ENCODE data around the gene TCF7L1.
"Not testable (repeated sequence)": the region's sequence is repeated elsewhere in the genome, so short reads cannot be mapped to it uniquely, and the experiment has no call there.

TCF7L1 gene

GRCh38 chr2:85310330-85310729 is 177.1 kb downstream of the TCF7L1 start:
- no peak for TF ChIP-seq OSR1 (CRISPR knock-in tag; IDR thresholded peaks at IDR 0.05)
- TF ChIP-seq PPARA (CRISPR knock-in tag; IDR thresholded peaks at IDR 0.05; ENCODE audit: borderline replicate concordance), result no peak
- no peak for TF ChIP-seq TSHZ2 (CRISPR knock-in tag; IDR thresholded peaks at IDR 0.05)
- TF ChIP-seq ZNF565 (CRISPR knock-in tag; conservative IDR thresholded peaks at IDR 0.05; ENCODE audit: low read depth), result no peak
- TF ChIP-seq ZFP30 (CRISPR knock-in tag; IDR thresholded peaks at IDR 0.05), result no peak
- TF ChIP-seq CSRNP3 (CRISPR knock-in tag; IDR thresholded peaks at IDR 0.05), result no peak
- TF ChIP-seq TCF4 (CRISPR knock-in tag; IDR thresholded peaks at IDR 0.05; ENCODE audit: borderline replicate concordance), result no peak
- TF ChIP-seq ZNF8 (CRISPR knock-in tag; IDR thresholded peaks at IDR 0.05), result no peak
- no peak for TF ChIP-seq ESRRG (CRISPR knock-in tag; IDR thresholded peaks at IDR 0.05)
- no peak for TF ChIP-seq ARNTL (CRISPR knock-in tag; IDR thresholded peaks at IDR 0.05; ENCODE audit: borderline replicate concordance, low read depth)
- no peak for TF ChIP-seq BACH2 (CRISPR knock-in tag; IDR thresholded peaks at IDR 0.05; ENCODE audit: borderline replicate concordance)
- TF ChIP-seq POU6F1 (CRISPR knock-in tag; IDR thresholded peaks at IDR 0.05; ENCODE audit: borderline replicate concordance, low read depth), result no peak
- ATAC-seq, result no peak

- TF ChIP-seq ZNF70 (CRISPR knock-in tag; IDR thresholded peaks at IDR 0.05) (no peak), OSR1 (CRISPR knock-in tag; IDR thresholded peaks at IDR 0.05) (no peak), TOX (CRISPR knock-in tag; IDR thresholded peaks at IDR 0.05; ENCODE audit: borderline replicate concordance) (no peak), SNAI2 (CRISPR knock-in tag; IDR thresholded peaks at IDR 0.05) (no peak), PPARA (CRISPR knock-in tag; IDR thresholded peaks at IDR 0.05; ENCODE audit: borderline replicate concordance) (no peak), TCF4 (CRISPR knock-in tag; IDR thresholded peaks at IDR 0.05; ENCODE audit: borderline replicate concordance) (no peak), ZNF565 (CRISPR knock-in tag; conservative IDR thresholded peaks at IDR 0.05; ENCODE audit: low read depth) (no peak)
- ATAC-seq, result no peak
Observed at GRCh38 chr2:85312404-85312803, 179.2 kb downstream of the TCF7L1 start.

GRCh38 chr2:85314884-85315242 is 181.7 kb downstream of the TCF7L1 start:
- no peak for TF ChIP-seq ISL1 (CRISPR knock-in tag; IDR thresholded peaks at IDR 0.05)
- TF ChIP-seq ZNF565 (CRISPR knock-in tag; conservative IDR thresholded peaks at IDR 0.05; ENCODE audit: low read depth), result no peak
- TF ChIP-seq GLIS3 (CRISPR knock-in tag; IDR thresholded peaks at IDR 0.05), result no peak
- no peak for TF ChIP-seq PPARA (CRISPR knock-in tag; IDR thresholded peaks at IDR 0.05; ENCODE audit: borderline replicate concordance)
- TF ChIP-seq TOX (CRISPR knock-in tag; IDR thresholded peaks at IDR 0.05; ENCODE audit: borderline replicate concordance), result no peak
- no peak for TF ChIP-seq SNAI2 (CRISPR knock-in tag; IDR thresholded peaks at IDR 0.05)
- ATAC-seq, result no peak

- not testable (repeated sequence) for ATAC-seq
Observed at GRCh38 chr2:85315921-85316320, 182.7 kb downstream of the TCF7L1 start.

GRCh38 chr2:85318222-85319074 is 185.3 kb downstream of the TCF7L1 start:
- ATAC-seq, result peak; percentile 80
- TF ChIP-seq ZNF565 (CRISPR knock-in tag; conservative IDR thresholded peaks at IDR 0.05; ENCODE audit: low read depth) (no peak), CSDC2 (CRISPR knock-in tag; IDR thresholded peaks at IDR 0.05) (no peak), BACH2 (CRISPR knock-in tag; IDR thresholded peaks at IDR 0.05; ENCODE audit: borderline replicate concordance) (no peak), PPARA (CRISPR knock-in tag; IDR thresholded peaks at IDR 0.05; ENCODE audit: borderline replicate concordance) (no peak), CREB5 (CRISPR knock-in tag; IDR thresholded peaks at IDR 0.05; ENCODE audit: low read depth) (no peak), SNAI2 (CRISPR knock-in tag; IDR thresholded peaks at IDR 0.05) (no peak), ZFP3 (CRISPR knock-in tag; IDR thresholded peaks at IDR 0.05) (no peak), TCF4 (CRISPR knock-in tag; IDR thresholded peaks at IDR 0.05; ENCODE audit: borderline replicate concordance) (no peak), RARB (CRISPR knock-in tag; IDR thresholded peaks at IDR 0.05) (no peak), TOX (CRISPR knock-in tag; IDR thresholded peaks at IDR 0.05; ENCODE audit: borderline replicate concordance) (no peak), ZNF70 (CRISPR knock-in tag; IDR thresholded peaks at IDR 0.05) (no peak), TSHZ2 (CRISPR knock-in tag; IDR thresholded peaks at IDR 0.05) (no peak), ZC3H10 (CRISPR knock-in tag; IDR thresholded peaks at IDR 0.05) (no peak)

All from SK-N-SH treated with all-trans-retinoic acid at 6 μM for 48 hours (cell line).